GM18520 (cell line): ENCODE measurements around the gene IL17RC.

Experiments
- ATAC-seq: cut with Tn5 transposase; IDR thresholded peaks from one replicate; pipeline ENCODE4 v1.9.1; 2021; ENCODE audit not compliant: unreplicated experiment

IL17RC gene

GRCh38 chr3:9942934-9943690 is 26.2 kb downstream of the IL17RC start:
- ATAC-seq: no peak

DNA sequence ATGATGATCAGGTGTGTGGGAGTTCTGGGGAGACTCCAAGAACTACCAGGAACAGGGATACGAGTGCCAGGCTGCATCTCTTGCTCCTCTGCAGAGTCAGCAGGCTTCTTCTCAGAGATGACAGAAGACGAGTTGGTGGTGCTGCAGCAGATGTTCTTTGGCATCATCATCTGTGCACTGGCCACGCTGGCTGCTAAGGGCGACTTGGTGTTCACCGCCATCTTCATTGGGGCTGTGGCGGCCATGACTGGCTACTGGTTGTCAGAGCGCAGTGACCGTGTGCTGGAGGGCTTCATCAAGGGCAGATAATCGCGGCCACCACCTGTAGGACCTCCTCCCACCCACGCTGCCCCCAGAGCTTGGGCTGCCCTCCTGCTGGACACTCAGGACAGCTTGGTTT is 27.4 kb downstream of the IL17RC start:
- ATAC-seq: no peak

GRCh38 chr3:9945358-9945757 is 28.5 kb downstream of the IL17RC start:
- no peak for ATAC-seq

DNA sequence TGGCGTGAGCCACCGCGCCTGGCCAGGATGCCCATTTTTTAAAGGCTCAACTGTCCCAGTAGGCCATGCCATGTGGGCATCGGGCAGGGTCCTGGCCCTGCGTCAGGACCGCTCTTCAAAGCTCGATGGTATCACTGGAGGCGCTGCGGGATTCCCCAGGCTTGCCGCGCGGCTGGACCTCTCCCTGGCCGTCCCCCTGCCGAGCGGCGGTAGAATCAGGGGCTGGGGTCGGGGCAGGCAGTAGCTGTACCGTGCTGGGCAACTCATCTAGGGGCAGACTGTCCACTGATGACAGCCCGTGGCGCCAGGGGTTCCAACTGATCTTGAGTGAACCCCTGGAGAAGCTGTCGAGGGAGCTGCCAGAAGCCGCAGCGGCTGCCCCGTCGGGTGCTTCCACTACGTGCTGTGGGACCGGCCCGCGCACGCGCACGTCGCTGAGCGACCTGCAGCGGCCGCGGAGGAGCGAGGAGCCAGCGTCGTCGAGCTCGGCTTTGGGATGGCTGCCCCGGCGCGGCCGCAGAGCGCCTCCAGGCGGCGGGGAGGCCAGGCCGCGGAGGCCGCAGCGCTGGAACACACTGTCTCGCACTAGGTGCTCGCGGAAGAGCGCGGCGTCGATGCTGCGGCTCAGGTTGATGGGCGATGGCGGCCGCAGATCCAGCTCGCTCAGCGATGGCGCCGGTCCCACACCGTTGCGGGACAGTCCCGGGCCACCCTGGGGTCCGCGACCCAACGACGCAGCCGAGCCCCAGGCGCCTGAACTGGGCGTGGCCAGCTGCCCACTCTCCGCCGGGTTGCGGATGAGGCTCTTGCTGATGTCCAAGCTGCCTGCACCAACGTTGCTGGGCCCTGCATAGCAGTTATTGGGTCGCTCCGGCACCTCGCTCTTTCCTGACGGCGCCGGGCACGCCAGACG is 29.5 kb downstream of the IL17RC start:
- ATAC-seq: peak; percentile 52

GRCh38 chr3:9947025-9947995 is 30.4 kb downstream of the IL17RC start:
- no peak for ATAC-seq

DNA sequence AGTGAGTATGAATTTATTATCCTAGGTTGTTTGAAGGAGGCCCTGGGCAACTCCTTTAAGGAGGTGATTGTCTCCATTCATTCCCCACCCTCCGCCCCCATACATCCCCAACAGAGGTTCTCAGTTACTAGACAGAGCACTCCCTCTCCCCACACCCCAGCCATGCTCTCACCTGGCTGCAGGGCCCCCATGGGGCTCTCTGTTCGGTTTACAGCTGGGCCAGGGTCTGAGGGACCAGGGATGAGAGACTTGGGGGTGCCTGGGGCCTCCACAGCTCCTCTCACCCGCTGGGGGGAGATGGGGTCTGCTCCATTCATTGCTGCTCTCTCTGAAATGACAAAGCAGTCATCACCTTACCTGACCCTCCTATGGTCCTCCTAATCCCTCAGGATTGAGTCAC is 31.7 kb downstream of the IL17RC start:
- ATAC-seq: no peak

DNA sequence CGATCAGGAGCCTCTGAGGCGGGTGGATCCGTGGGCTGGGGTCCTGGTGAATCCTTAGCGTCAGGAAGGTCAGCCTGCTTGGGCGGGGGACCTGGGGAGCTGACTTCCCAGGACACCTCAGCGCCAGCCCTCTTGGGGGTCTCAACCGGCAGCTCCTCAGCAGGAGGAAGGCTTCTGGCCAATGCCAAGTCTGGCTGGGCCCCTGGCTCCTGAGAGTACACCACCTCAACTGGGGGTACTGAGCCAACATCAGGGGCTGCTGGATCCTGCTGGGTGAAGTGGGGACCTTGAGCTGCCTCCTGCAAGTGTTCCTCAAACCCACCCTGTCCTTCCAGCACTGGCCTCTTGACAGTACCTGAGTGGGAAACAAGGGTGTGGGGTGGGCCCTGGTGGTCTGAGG is 32.2 kb downstream of the IL17RC start:
- no peak for ATAC-seq

DNA sequence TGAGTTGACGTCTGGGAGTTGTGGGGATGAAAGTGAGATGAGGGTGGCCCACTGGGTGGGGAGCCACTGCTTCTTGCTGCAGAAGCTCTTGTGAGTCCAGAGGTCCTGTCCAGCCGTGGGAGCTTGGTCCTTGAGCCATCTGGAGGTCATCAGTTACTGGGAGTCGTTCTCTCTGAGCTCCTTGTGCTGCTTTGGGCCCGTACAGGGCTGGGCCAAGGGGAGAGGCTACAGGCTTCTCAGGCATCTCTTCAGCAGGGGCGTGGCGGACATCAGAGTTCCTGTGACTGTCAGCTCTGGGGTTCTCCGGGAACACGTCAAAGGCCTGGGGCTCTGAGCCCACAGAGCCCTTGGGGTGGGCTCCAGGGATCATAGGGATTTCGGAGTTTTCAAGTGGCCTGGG is 32.7 kb downstream of the IL17RC start:
- ATAC-seq: no peak

DNA sequence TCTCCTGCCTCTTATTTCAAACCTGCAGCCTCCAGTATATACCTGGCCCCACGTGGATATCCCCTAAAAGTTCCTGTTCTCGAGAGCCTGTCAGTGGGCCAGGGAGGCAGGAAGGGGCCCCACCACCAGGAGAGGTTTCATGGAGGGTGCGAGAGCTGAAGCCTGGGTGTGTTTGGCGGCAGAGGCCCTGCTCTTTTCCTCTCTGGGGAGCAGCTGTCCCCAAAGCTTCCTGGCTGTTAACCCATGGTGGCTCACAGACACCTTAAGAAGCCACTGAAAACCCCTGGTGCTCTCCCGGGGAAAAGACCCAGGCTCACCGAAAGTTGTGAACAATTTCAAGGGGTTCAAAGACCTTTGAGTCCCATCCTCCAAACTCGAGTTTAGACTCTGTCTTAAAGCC is 34.2 kb downstream of the IL17RC start:
- ATAC-seq: no peak

- no peak for ATAC-seq
Observed at GRCh38 chr3:9951598-9951961, 34.7 kb downstream of the IL17RC start.

DNA sequence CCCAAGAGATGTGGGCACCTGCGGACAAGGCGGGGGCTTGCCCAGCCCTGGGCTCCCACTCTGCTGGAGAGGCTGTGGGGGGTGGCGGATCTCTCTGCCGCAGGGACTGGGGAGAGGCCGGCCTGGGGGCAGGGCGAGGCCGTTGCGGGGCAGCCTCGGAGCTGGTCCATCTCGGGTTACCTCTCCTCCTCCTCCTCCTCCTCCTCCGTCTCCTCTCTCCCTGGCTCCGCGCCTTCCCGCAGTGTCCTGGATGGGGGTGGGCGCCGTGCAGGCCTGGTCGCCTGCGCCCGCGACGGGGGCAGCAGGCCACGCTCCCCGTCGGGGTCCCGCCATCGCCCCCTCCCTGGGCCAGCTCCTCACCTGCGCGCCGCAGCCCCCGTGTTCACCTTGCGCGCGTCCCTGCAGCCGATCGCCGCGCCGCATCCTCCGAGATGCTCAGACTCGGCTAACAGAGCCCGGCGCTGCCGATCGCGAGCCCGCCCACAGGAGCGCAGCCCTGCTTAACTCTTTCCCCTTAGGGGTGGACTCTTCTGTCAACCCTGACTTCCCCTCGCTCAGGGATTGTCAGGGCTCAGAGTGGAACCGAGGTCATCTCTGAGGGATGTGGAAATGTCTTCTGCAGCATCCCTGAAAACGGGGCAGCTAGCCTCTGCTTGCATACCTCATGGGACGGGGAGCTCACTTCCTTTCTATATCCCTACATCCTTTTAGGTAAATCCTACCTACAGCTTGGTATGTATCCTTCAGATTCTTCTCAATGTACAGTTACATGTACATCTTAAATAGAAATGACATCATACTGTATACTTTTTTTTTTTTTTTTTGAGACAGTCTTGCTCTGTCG is 35.3 kb downstream of the IL17RC start, which contains the start of gene PRRT3:
Gene PRRT3 (minus strand): TSS at position 447 of the 844 bp plus-strand sequence. CDS start 2,293 bp downstream, outside the sequence.
- ATAC-seq: peak; percentile 59

DNA sequence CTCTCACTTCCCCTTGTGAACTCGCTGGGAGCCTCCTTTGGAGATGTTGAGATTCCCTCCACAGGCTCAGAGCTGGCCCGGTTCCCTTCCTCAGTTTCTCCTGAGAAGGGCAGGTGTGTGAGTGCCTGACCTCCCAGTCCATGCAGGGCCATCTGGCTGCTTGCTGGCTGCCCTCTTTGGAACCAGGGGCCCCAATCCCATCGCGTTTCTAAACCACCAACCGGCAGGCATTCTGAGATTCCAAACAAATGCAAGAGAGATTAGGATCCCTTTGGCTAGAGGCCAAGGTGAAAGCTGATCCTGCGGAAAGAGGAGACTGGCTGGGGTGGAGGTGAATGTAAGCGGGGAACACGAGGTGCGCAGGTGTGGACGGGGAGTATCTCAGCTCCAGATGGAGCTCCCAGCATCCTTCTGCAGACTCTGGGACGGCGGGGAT is 38.2 kb downstream of the IL17RC start:
- ATAC-seq: no peak

GRCh38 chr3:9955611-9956352 is 38.9 kb downstream of the IL17RC start:
- no peak for ATAC-seq

GRCh38 chr3:9957214-9957613 is 40.3 kb downstream of the IL17RC start:
- no peak for ATAC-seq

DNA sequence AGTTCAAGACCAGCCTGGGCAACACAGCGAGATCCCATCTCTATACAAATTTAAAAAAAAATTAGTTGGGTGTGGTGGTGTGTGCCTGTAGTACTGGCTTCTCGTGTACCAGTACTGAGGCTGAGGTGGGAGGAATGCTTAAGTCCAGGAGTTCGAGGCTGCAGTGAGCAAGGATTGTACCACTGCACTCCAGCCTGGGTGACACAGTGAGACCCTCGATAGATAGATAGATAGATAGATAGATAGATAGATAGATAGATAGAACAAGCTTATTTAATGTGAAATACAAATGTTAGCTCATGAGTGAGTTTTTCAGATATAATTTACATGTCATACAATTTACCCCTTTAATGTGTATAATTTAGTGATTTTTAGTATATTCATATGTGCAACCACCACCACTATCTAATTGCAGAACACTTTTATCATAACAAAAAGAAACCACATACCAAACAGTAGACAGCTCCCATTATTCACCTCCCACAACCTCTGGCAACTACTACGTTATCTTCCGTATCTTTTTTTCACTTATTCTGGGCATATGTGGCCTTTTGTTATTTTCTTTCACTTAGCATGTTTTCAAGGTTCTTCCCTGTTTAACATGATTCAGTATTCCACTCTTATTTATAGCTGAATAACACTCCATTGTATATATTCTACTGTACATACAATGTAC is 48.4 kb downstream of the IL17RC start:
- ATAC-seq: no peak

GRCh38 chr3:9966841-9967240 is 49.9 kb downstream of the IL17RC start:
- ATAC-seq: no peak

DNA sequence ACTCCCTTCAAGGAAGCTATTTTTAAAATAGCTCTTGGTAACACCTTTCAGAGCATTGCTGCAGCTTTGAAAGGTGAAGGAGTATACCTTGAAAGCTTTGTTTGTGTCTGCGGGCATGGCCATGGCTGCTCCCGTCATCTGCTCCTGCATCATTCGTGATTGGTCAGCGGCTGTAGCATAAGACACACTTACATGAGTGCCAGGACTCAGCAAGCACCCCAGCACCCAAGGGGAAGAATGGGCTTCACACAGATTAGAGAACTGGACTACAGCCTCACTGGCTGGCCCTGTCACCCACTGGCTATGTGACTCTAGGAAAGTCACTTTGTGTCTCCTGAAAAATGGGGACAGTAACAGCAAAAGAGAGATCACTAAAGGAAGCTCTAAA is 52.7 kb downstream of the IL17RC start:
- ATAC-seq: no peak

GRCh38 chr3:9970020-9970652 is 53.2 kb downstream of the IL17RC start:
- ATAC-seq: no peak
